IMR-90 (cell line): ENCODE data around the gene COL19A1. TPM values are rescaled to one million over a fixed set of nuclear protein-coding genes. Genes with fewer than 3 reads are reported as not detected.

ENCODE experiments used
- ATAC-seq: fragments of 200-7000 bp; cut with Tn5 transposase; 2 replicates; pipeline ENCODE4 v1.9.1; 2020; ENCODE audit warnings: low read depth, mild to moderate bottlenecking, moderate library complexity
- BruUV-seq: library from RNA; stranded (reverse); fragments of 400-500 nt; replicated peaks from 2 replicates; lab custom pipeline; 2021; lab: Mats Ljungman, UMichigan
- CTCF ChIA-PET: fragments of 300-600 bp; formaldehyde crosslinking; extraction: SDS; loops from one replicate; lab custom pipeline; 2021; ENCODE audit warnings: antibody characterized with exemption; lab: Yijun Ruan, JAX
- POLR2A ChIA-PET: fragments of 300-600 bp; sonication (Branson Sonifier 250); formaldehyde crosslinking; loops from one replicate; lab custom pipeline; 2022; ENCODE audit warnings: antibody characterized with exemption; ENCODE audit not compliant: unreplicated experiment; lab: Charles Lee
- DNase-seq: peaks from one replicate; pipeline ENCODE4 v3.0.0; 2013
- H2AFZ ChIP-seq: replicated peaks from 2 replicates; pipeline ENCODE3; 2013; ENCODE audit warnings: low read length, mild to moderate bottlenecking; ENCODE audit not compliant: poor library complexity
- H2AK5ac ChIP-seq: 2 replicates; pipeline ENCODE4 v1.6.1; 2013; ENCODE audit warnings: low read depth, low read length, inconsistent platforms
- H2AK9ac ChIP-seq: replicated peaks from 2 replicates; pipeline ENCODE3; 2013; ENCODE audit warnings: mild to moderate bottlenecking, low read depth, low read length, moderate library complexity; ENCODE audit not compliant: poor library complexity
- H2BK120ac ChIP-seq: 2 replicates; pipeline ENCODE4 v1.6.1; 2013; ENCODE audit warnings: low read depth, low read length, inconsistent platforms
- H2BK15ac ChIP-seq: 3 replicates; pipeline ENCODE4 v1.6.1; 2013; ENCODE audit warnings: low read depth, low read length, inconsistent platforms
- H2BK20ac ChIP-seq: 2 replicates; pipeline ENCODE4 v1.6.1; 2013; ENCODE audit warnings: low read depth, mild to moderate bottlenecking, inconsistent platforms, low read length, moderate library complexity
- H2BK5ac ChIP-seq: 2 replicates; pipeline ENCODE4 v1.6.1; 2013; ENCODE audit warnings: mild to moderate bottlenecking, low read depth, low read length, inconsistent platforms; ENCODE audit not compliant: poor library complexity, severe bottlenecking
- H3K14ac ChIP-seq: replicated peaks from 2 replicates; pipeline ENCODE4 v1.6.1; 2013; ENCODE audit warnings: low read depth, low read length, inconsistent platforms
- H3K18ac ChIP-seq: 2 replicates; pipeline ENCODE4 v1.6.1; 2013; ENCODE audit warnings: low read depth, low read length, control low read depth
- H3K23ac ChIP-seq: 2 replicates; pipeline ENCODE4 v1.6.1; 2013; ENCODE audit warnings: low read depth, low read length, inconsistent platforms
- H3K27ac ChIP-seq: 2 replicates; pipeline ENCODE4 v1.5.1; 2013; ENCODE audit warnings: mild to moderate bottlenecking, control low read depth, low read length; ENCODE audit not compliant: insufficient read depth
- H3K27me3 ChIP-seq: 2 replicates; pipeline ENCODE4 v1.6.1; 2013; ENCODE audit warnings: low read length; ENCODE audit not compliant: control insufficient read depth, insufficient read depth
- H3K36me3 ChIP-seq: 2 replicates; pipeline ENCODE4 v1.6.1; 2013; ENCODE audit warnings: low read length, mixed read lengths; ENCODE audit not compliant: control insufficient read depth, insufficient read depth
- H3K4ac ChIP-seq: 2 replicates; pipeline ENCODE4 v1.6.1; 2013; ENCODE audit warnings: low read depth, low read length, inconsistent platforms
- H3K4me1 ChIP-seq: 2 replicates; pipeline ENCODE4 v1.6.1; 2013; ENCODE audit warnings: low read length, mixed read lengths; ENCODE audit not compliant: control insufficient read depth, insufficient read depth
- H3K4me2 ChIP-seq: 2 replicates; pipeline ENCODE4 v1.6.1; 2013; ENCODE audit warnings: low read depth, mild to moderate bottlenecking, control low read depth, low read length, moderate library complexity
- H3K4me3 ChIP-seq: 2 replicates; pipeline ENCODE4 v1.5.1; 2013; ENCODE audit warnings: low read depth, mild to moderate bottlenecking, control low read depth, low read length, moderate library complexity; ENCODE audit not compliant: insufficient read depth
- H3K56ac ChIP-seq: 2 replicates; pipeline ENCODE4 v1.6.1; 2013; ENCODE audit warnings: low read length, inconsistent platforms; ENCODE audit not compliant: insufficient read depth; ENCODE audit errors: extremely low read depth
- H3K79me1 ChIP-seq, 2 experiments: 2 replicates each; pipeline ENCODE4 v1.6.1; 2013; ENCODE audit warnings: low read length in 2 of 2, inconsistent platforms in 1 of 2, low read depth in 1 of 2
- H3K9ac ChIP-seq: 2 replicates; pipeline ENCODE4 v1.6.1; 2013; ENCODE audit warnings: low read depth, low read length, control low read depth
- H3K9me1 ChIP-seq: 2 replicates; pipeline ENCODE4 v1.6.1; 2013; ENCODE audit warnings: low read length, inconsistent platforms; ENCODE audit not compliant: insufficient read depth
- H3K9me3 ChIP-seq: 2 replicates; pipeline ENCODE4 v1.6.1; 2013; ENCODE audit warnings: low read length; ENCODE audit not compliant: control insufficient read depth, insufficient read depth
- H4K20me1 ChIP-seq: 2 replicates; pipeline ENCODE4 v1.6.1; 2013; ENCODE audit warnings: low read length, inconsistent platforms; ENCODE audit not compliant: insufficient read depth
- H4K5ac ChIP-seq: 2 replicates; pipeline ENCODE4 v1.6.1; 2013; ENCODE audit warnings: mild to moderate bottlenecking, low read depth, low read length, control low read depth
- H4K8ac ChIP-seq, 2 experiments: 2 replicates each; pipeline ENCODE4 v1.6.1; 2013; ENCODE audit warnings: low read depth in 2 of 2, low read length in 2 of 2, control low read depth in 1 of 2, inconsistent platforms in 1 of 2
- H4K91ac ChIP-seq: 2 replicates; pipeline ENCODE4 v1.6.1; 2013; ENCODE audit warnings: low read depth, low read length, inconsistent platforms; ENCODE audit not compliant: insufficient read depth
- FOS ChIP-seq: fragments of 150-350 bp; IDR thresholded peaks from 2 replicates; pipeline ENCODE4 v1.6.1; 2016; ENCODE audit warnings: low read depth, low read length
- NFE2L2 ChIP-seq: fragments of 150-350 bp; IDR thresholded peaks from 2 replicates; pipeline ENCODE4 v1.6.1; 2016; ENCODE audit warnings: low read depth, mild to moderate bottlenecking, low read length
- WGBS, 2 experiments: methylation state at CpG; one replicate each; pipeline versions ENCODE4 v1.1.5 to v1.1.7; 2013; ENCODE audit warnings: missing lambda C conversion rate in 2 of 2; ENCODE audit not compliant: insufficient read length in 1 of 2; ENCODE audit errors: extremely low coverage in 2 of 2; 5-methylcytosine and 5-hydroxymethylcytosine counted together
- dilution Hi-C: fragments of 300-500 bp; cut with HindIII; formaldehyde crosslinking; loops from one replicate; pipeline ENCODE4 v1.14.3; 2018; ENCODE audit warnings: low sequenced_read_pairs; ENCODE audit not compliant: unreplicated experiment
- in situ Hi-C: fragments of 300-500 bp; cut with MboI; formaldehyde crosslinking; loops from 3 replicates; pipeline ENCODE4 v1.14.3; 2019; ENCODE audit warnings: low sequenced_read_pairs, inconsistent platforms, mixed read lengths
- intact Hi-C: fragments of 100-400 bp; cut with micrococcal nuclease; formaldehyde crosslinking; loops from 2 replicates; pipeline ENCODE4 v1.10.0; 2022
- polyA plus RNA-seq, 3 experiments: library from polyadenylated mRNA; depleted of rRNA; stranded (reverse); fragments of >200 nt; gene quantifications; 2 replicates each; pipeline ENCODE4 v1.2.3, GENCODE V29; 2012; ENCODE audit warnings: low replicate concordance in 1 of 3
- total RNA-seq: library from RNA; depleted of rRNA; stranded (reverse); fragments of >200 nt; gene quantifications from 2 replicates; pipeline ENCODE4 v1.2.3, GENCODE V29; 2012

COL19A1 gene
- total and polyA plus RNA-seq, 2 of the 4 experiments (the other 2 are of a cell fraction) = under 0.01 TPM; not detected in 1

DNA sequence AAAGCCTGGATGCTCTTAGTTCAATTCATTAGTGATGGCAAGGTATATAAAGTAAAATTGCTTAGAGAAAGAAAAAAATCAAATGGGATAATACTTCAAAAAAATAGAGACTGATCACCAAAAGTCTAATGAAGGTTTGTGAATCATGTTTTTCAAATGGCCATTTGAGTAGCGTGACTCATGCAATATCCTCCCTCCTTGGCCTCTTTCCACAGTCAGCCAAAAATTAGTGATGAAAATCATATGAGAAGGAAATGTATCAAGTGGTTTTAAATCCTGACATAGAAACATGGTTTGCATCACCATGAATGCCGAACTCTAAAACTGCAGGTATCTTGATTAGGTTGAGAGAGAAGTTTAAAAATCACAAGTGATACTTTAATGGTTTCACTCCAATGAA, 1.2 kb upstream of the COL19A1 start:
- no TSS peak for BruUV-seq
- no peak overlapping the region for H3K23ac ChIP-seq
- CTCF ChIA-PET = no interaction called here
- H4K91ac ChIP-seq = no peak overlapping the region
- TF ChIP-seq FOS (peak; percentile 39; the same call in 1 of the 2 replicates), NFE2L2 (no peak)
- no peak overlapping the region for H2BK5ac ChIP-seq
- H4K20me1 ChIP-seq = no peaks in the 10 kb centered on the region
- H2BK15ac ChIP-seq = no peak overlapping the region
- H3K4me3 ChIP-seq = no peak overlapping the region
- intact Hi-C loops (no loop called here), dilution Hi-C loops (no loop called here), in situ Hi-C loops (no loop called here)
- peaks cover 5% of the 10 kb centered on the region; the same call in 1 of the 2 replicates for H3K4me1 ChIP-seq
- no peak overlapping the region for H3K27ac ChIP-seq
- H3K9ac ChIP-seq = no peak overlapping the region
- H3K4me2 ChIP-seq = no peak overlapping the region
- H4K5ac ChIP-seq = no peak overlapping the region
- no peak overlapping the region for H2AFZ ChIP-seq
- no peak overlapping the region for H4K8ac ChIP-seq
- peak; percentile 39 for DNase-seq
- H2AK5ac ChIP-seq = no peak overlapping the region
- H3K4ac ChIP-seq = no peak overlapping the region
- H3K56ac ChIP-seq = no peak overlapping the region
- H3K18ac ChIP-seq = no peak overlapping the region
- H2BK20ac ChIP-seq = no peak overlapping the region
- H3K79me1 ChIP-seq = no peaks in the 10 kb centered on the region
- no peaks in the 10 kb centered on the region for H3K9me1 ChIP-seq
- H3K36me3 ChIP-seq = no peaks in the 10 kb centered on the region
- ATAC-seq = no peak
- no peak overlapping the region for H2AK9ac ChIP-seq
- H3K9me3 ChIP-seq = no peaks in the 10 kb centered on the region
- no CpG with 5 or more reads among the region's 2 CpGs for WGBS, 2 experiments
- H2BK120ac ChIP-seq = no peak overlapping the region
- peaks cover 29% of the 10 kb centered on the region for H3K27me3 ChIP-seq
- H3K14ac ChIP-seq = no peak overlapping the region
- POLR2A ChIA-PET = no interaction called here
